HEK293 (cell line): ENCODE data around the gene SLC46A1.

Experiments used
- ATF2 ChIP-seq: fragments of 450-650 bp; formaldehyde crosslinking; IDR thresholded peaks from 2 replicates; pipeline ENCODE4 v1.5.1; 2016; ENCODE audit warnings: missing biosample characterization, missing genetic modification characterization, low read depth
- EGR2 ChIP-seq: fragments of 450-650 bp; formaldehyde crosslinking; IDR thresholded peaks from 2 replicates; pipeline ENCODE4 v1.5.1; 2016; ENCODE audit warnings: low read depth, missing biosample characterization, missing genetic modification characterization
- IKZF3 ChIP-seq: fragments of 450-650 bp; IDR thresholded peaks from 2 replicates; pipeline ENCODE4 v1.5.0; 2018; ENCODE audit warnings: missing biosample characterization, mild to moderate bottlenecking, missing genetic modification characterization, moderate library complexity
- MEIS1 ChIP-seq: sonication (generic); formaldehyde crosslinking; IDR thresholded peaks from 2 replicates; pipeline ENCODE4 v1.8.1; 2022; ENCODE audit warnings: missing genetic modification reagents, mild to moderate bottlenecking, borderline replicate concordance
- MYNN ChIP-seq: fragments of 450-650 bp; formaldehyde crosslinking; IDR thresholded peaks from 2 replicates; pipeline ENCODE4 v1.5.1; 2016; ENCODE audit warnings: missing biosample characterization, missing genetic modification characterization, borderline replicate concordance
- SALL2 ChIP-seq: fragments of 450-650 bp; formaldehyde crosslinking; IDR thresholded peaks from 2 replicates; pipeline ENCODE4 v1.5.0; 2017; ENCODE audit warnings: missing biosample characterization, mild to moderate bottlenecking, missing genetic modification characterization, borderline replicate concordance
- SCRT2 ChIP-seq: fragments of 450-650 bp; formaldehyde crosslinking; IDR thresholded peaks from 2 replicates; pipeline ENCODE4 v1.5.1; 2016; ENCODE audit warnings: missing biosample characterization, missing genetic modification characterization
- SP2 ChIP-seq: fragments of 450-650 bp; formaldehyde crosslinking; IDR thresholded peaks from 2 replicates; pipeline ENCODE4 v1.5.1; 2016; ENCODE audit warnings: missing biosample characterization, missing genetic modification characterization
- SP7 ChIP-seq: fragments of 450-650 bp; formaldehyde crosslinking; IDR thresholded peaks from 2 replicates; pipeline ENCODE4 v1.5.1; 2016; ENCODE audit warnings: missing biosample characterization, missing genetic modification characterization
- TRIM28 ChIP-seq: IDR thresholded peaks from 2 replicates; pipeline ENCODE4 v1.6.1; 2011; ENCODE audit warnings: low read length, control low read depth, borderline replicate concordance
- YY1 ChIP-seq: fragments of 450-650 bp; formaldehyde crosslinking; IDR thresholded peaks from 2 replicates; pipeline ENCODE4 v1.5.1; 2018; ENCODE audit warnings: missing biosample characterization, missing genetic modification characterization
- ZBTB10 ChIP-seq: fragments of 450-650 bp; formaldehyde crosslinking; IDR thresholded peaks from 2 replicates; pipeline ENCODE4 v1.5.1; 2016; ENCODE audit warnings: missing biosample characterization, missing genetic modification characterization
- ZNF114 ChIP-seq: fragments of 450-650 bp; formaldehyde crosslinking; IDR thresholded peaks from 2 replicates; pipeline ENCODE4 v1.5.0; 2017; ENCODE audit warnings: missing biosample characterization, missing genetic modification characterization
- ZNF121 ChIP-seq: fragments of 450-650 bp; formaldehyde crosslinking; IDR thresholded peaks from 2 replicates; pipeline ENCODE4 v1.5.1; 2016; ENCODE audit warnings: missing biosample characterization, missing genetic modification characterization
- ZNF148 ChIP-seq: fragments of 450-650 bp; formaldehyde crosslinking; IDR thresholded peaks from 2 replicates; pipeline ENCODE4 v1.5.0; 2017; ENCODE audit warnings: missing biosample characterization, missing genetic modification characterization, borderline replicate concordance
- ZNF2 ChIP-seq: fragments of 450-650 bp; formaldehyde crosslinking; IDR thresholded peaks from 2 replicates; pipeline ENCODE4 v1.5.1; 2016; ENCODE audit warnings: missing biosample characterization, missing genetic modification characterization
- ZNF214 ChIP-seq: fragments of 450-650 bp; formaldehyde crosslinking; IDR thresholded peaks from 2 replicates; pipeline ENCODE4 v1.5.1; 2017; ENCODE audit warnings: missing biosample characterization, mild to moderate bottlenecking, missing genetic modification characterization, borderline replicate concordance
- ZNF24 ChIP-seq: fragments of 450-650 bp; formaldehyde crosslinking; IDR thresholded peaks from 2 replicates; pipeline ENCODE4 v1.5.1; 2016; ENCODE audit warnings: missing biosample characterization, missing genetic modification characterization
- ZNF274 ChIP-seq, 2 experiments: fragments of 200-500 bp in 1 of 2; fragments of 450-650 bp in 1 of 2; sonication (Bioruptor generic) in 1 of 2; formaldehyde crosslinking in 1 of 2; IDR thresholded peaks; 2 replicates each; pipeline versions ENCODE4 v1.5.1 to v1.6.1; 2014 to 2016; ENCODE audit warnings: borderline replicate concordance in 1 of 2, inconsistent platforms in 1 of 2, low read length in 1 of 2, missing biosample characterization in 1 of 2, missing genetic modification characterization in 1 of 2
- ZNF341 ChIP-seq: fragments of 450-650 bp; formaldehyde crosslinking; IDR thresholded peaks from 2 replicates; pipeline ENCODE4; 2016; ENCODE audit warnings: low read depth, missing biosample characterization, missing genetic modification characterization
- ZNF362 ChIP-seq: fragments of 450-650 bp; formaldehyde crosslinking; IDR thresholded peaks from 2 replicates; pipeline ENCODE4 v1.5.1; 2016; ENCODE audit warnings: missing biosample characterization, missing genetic modification characterization
- ZNF391 ChIP-seq: fragments of 450-650 bp; formaldehyde crosslinking; IDR thresholded peaks from 2 replicates; pipeline ENCODE4 v1.5.1; 2016; ENCODE audit warnings: low read depth, missing biosample characterization, missing genetic modification characterization, borderline replicate concordance
- ZNF404 ChIP-seq: fragments of 450-650 bp; formaldehyde crosslinking; IDR thresholded peaks from 2 replicates; pipeline ENCODE4 v1.5.1; 2017; ENCODE audit warnings: missing biosample characterization, missing genetic modification characterization
- ZNF433 ChIP-seq: fragments of 450-650 bp; formaldehyde crosslinking; IDR thresholded peaks from 2 replicates; pipeline ENCODE4 v1.5.1; 2016; ENCODE audit warnings: missing biosample characterization, missing genetic modification characterization, low read depth
- ZNF473 ChIP-seq: fragments of 450-650 bp; formaldehyde crosslinking; IDR thresholded peaks from 2 replicates; pipeline ENCODE4 v1.5.1; 2017; ENCODE audit warnings: missing biosample characterization, missing genetic modification characterization
- ZNF48 ChIP-seq: fragments of 450-650 bp; formaldehyde crosslinking; IDR thresholded peaks from 2 replicates; pipeline ENCODE4 v1.5.1; 2016; ENCODE audit warnings: missing biosample characterization, missing genetic modification characterization
- ZNF501 ChIP-seq: fragments of 450-650 bp; formaldehyde crosslinking; IDR thresholded peaks from 2 replicates; pipeline ENCODE4 v1.5.1; 2016; ENCODE audit warnings: missing biosample characterization, missing genetic modification characterization
- ZNF548 ChIP-seq: fragments of 450-650 bp; formaldehyde crosslinking; IDR thresholded peaks from 2 replicates; pipeline ENCODE4 v1.5.1; 2016; ENCODE audit warnings: missing biosample characterization, missing genetic modification characterization
- ZNF549 ChIP-seq: fragments of 450-650 bp; IDR thresholded peaks from 2 replicates; pipeline ENCODE4 v1.5.1; 2018; ENCODE audit warnings: missing biosample characterization, missing genetic modification characterization, mild to moderate bottlenecking, inconsistent platforms, moderate library complexity
- ZNF610 ChIP-seq: fragments of 450-650 bp; formaldehyde crosslinking; IDR thresholded peaks from 2 replicates; pipeline ENCODE4 v1.5.1; 2016; ENCODE audit warnings: missing biosample characterization, missing genetic modification characterization, borderline replicate concordance
- ZNF658 ChIP-seq: fragments of 450-650 bp; formaldehyde crosslinking; IDR thresholded peaks from 2 replicates; pipeline ENCODE4; 2016; ENCODE audit warnings: missing biosample characterization, missing genetic modification characterization
- ZNF701 ChIP-seq: fragments of 450-650 bp; formaldehyde crosslinking; IDR thresholded peaks from 2 replicates; pipeline ENCODE4 v1.5.1; 2016; ENCODE audit warnings: missing biosample characterization, missing genetic modification characterization
- ZSCAN30 ChIP-seq: fragments of 450-650 bp; IDR thresholded peaks from 2 replicates; pipeline ENCODE4 v1.5.1; 2018; ENCODE audit warnings: missing biosample characterization, mild to moderate bottlenecking, missing genetic modification characterization, moderate library complexity

SLC46A1 gene

GRCh38 chr17:28379814-28380801 lies 25.9 kb downstream of the SLC46A1 start (continued):
- no peak for TF ChIP-seq ZBTB10
- no peak for TF ChIP-seq ZNF114 (tag by site-specific recombination)
- TF ChIP-seq MEIS1 (CRISPR knock-in tag) = no peak
- peak; percentile 50; the same call in 1 of the 2 replicates for TF ChIP-seq SCRT2 (tag by site-specific recombination)
- no peak for TF ChIP-seq ZNF701 (tag by site-specific recombination)
- TF ChIP-seq ZNF24 = no peak
- no peak for TF ChIP-seq MYNN (tag by site-specific recombination)
- no peak for TF ChIP-seq ZNF658 (tag by site-specific recombination)
- TF ChIP-seq SP7 = peak; percentile 53; the same call in 1 of the 2 replicates
- no peak for TF ChIP-seq ZNF48 (tag by site-specific recombination)
- no peak for TF ChIP-seq IKZF3
- TF ChIP-seq ZNF501 (tag by site-specific recombination) = no peak
- TF ChIP-seq ZNF274 (IDR thresholded peaks at IDR 0.05; ENCODE audit: low read length) = no peak
- TF ChIP-seq ZNF274 (tag by site-specific recombination; IDR thresholded peaks at IDR 0.05; ENCODE audit: borderline replicate concordance) = no peak
- no peak for TF ChIP-seq ZSCAN30 (tag by site-specific recombination)
- no peak for TF ChIP-seq ZNF610
- no peak for TF ChIP-seq ZNF549 (tag by site-specific recombination)
- TF ChIP-seq ATF2 (tag by site-specific recombination) = peak; percentile 89
- TF ChIP-seq ZNF121 (tag by site-specific recombination) = no peak
- TF ChIP-seq ZNF362 (tag by site-specific recombination) = no peak
- no peak for TF ChIP-seq TRIM28
- no peak for TF ChIP-seq ZNF404 (tag by site-specific recombination)
- TF ChIP-seq ZNF148 (tag by site-specific recombination) = no peak
- TF ChIP-seq EGR2 (tag by site-specific recombination) = peak; percentile 79
- no peak for TF ChIP-seq ZNF341 (tag by site-specific recombination)
- no peak for TF ChIP-seq ZNF391 (tag by site-specific recombination)
- TF ChIP-seq ZNF214 (tag by site-specific recombination) = no peak
- no peak for TF ChIP-seq ZNF473
- no peak for TF ChIP-seq YY1 (tag by site-specific recombination)
- TF ChIP-seq ZNF433 (tag by site-specific recombination) = no peak
- no peak for TF ChIP-seq ZNF2 (tag by site-specific recombination)
- no peak for TF ChIP-seq ZNF548
- no peak for TF ChIP-seq SP2 (tag by site-specific recombination)
- no peak for TF ChIP-seq SALL2 (tag by site-specific recombination)
